DND-41 (cell line): Measurements from ENCODE around the gene SLC44A3.

Source experiments
- ATAC-seq: fragments of 200-7000 bp; cut with Tn5 transposase; 3 replicates; pipeline ENCODE4 v1.9.1; 2021; ENCODE audit warnings: low read depth; ENCODE audit not compliant: insufficient read depth
- DNase-seq: peaks from one replicate; pipeline ENCODE4 v3.0.0-alpha.2; 2020
- H2AFZ ChIP-seq: 2 replicates; pipeline ENCODE4 v1.6.0; 2012; ENCODE audit warnings: low read depth, low read length
- H3K27ac ChIP-seq: 2 replicates; pipeline ENCODE4 v1.5.1; 2012; ENCODE audit warnings: low read length, inconsistent platforms
- H3K27me3 ChIP-seq: fragments of 200-600 bp; sonication (generic); 2 replicates; pipeline ENCODE4 v1.6.0; 2012; ENCODE audit warnings: low read length, mild to moderate bottlenecking, inconsistent platforms; ENCODE audit not compliant: insufficient read depth, poor library complexity
- H3K36me3 ChIP-seq: 2 replicates; pipeline ENCODE4 v1.5.1; 2012; ENCODE audit warnings: low read length, inconsistent platforms; ENCODE audit not compliant: insufficient read depth
- H3K4me1 ChIP-seq: 2 replicates; pipeline ENCODE4 v1.5.1; 2012; ENCODE audit warnings: mild to moderate bottlenecking, low read length; ENCODE audit not compliant: insufficient read depth
- H3K4me2 ChIP-seq: 2 replicates; pipeline ENCODE4 v1.6.0; 2012; ENCODE audit warnings: mild to moderate bottlenecking, moderate library complexity, low read length, inconsistent platforms; ENCODE audit not compliant: insufficient read depth
- H3K4me3 ChIP-seq, 2 experiments: fragments of 200-600 bp in 1 of 2; shearing (Covaris generic) in 1 of 2; 2 replicates each; pipeline ENCODE4 v1.5.1; 2012 to 2016; ENCODE audit warnings: inconsistent platforms in 2 of 2, low read length in 2 of 2, mild to moderate bottlenecking in 2 of 2, low read depth in 1 of 2, moderate library complexity in 1 of 2
- H3K79me2 ChIP-seq: 2 replicates; pipeline ENCODE4 v1.6.0; 2012; ENCODE audit warnings: low read length, inconsistent platforms; ENCODE audit not compliant: insufficient read depth
- H3K9ac ChIP-seq: 2 replicates; pipeline ENCODE4 v1.6.0; 2012; ENCODE audit warnings: low read depth, mild to moderate bottlenecking, inconsistent platforms, low read length, moderate library complexity
- H3K9me3 ChIP-seq: 2 replicates; pipeline ENCODE4 v1.5.1; 2012; ENCODE audit warnings: low read length, moderate library complexity, mild to moderate bottlenecking, inconsistent platforms; ENCODE audit not compliant: insufficient read depth, severe bottlenecking
- H4K20me1 ChIP-seq: 2 replicates; pipeline ENCODE4 v1.6.0; 2012; ENCODE audit warnings: low read length; ENCODE audit not compliant: insufficient read depth
- EZH2 ChIP-seq: IDR thresholded peaks from 3 replicates; pipeline ENCODE4 v1.6.1; 2012; ENCODE audit warnings: borderline replicate concordance, low read depth, mild to moderate bottlenecking, moderate library complexity, low read length, inconsistent platforms; ENCODE audit not compliant: severe bottlenecking
- TF ChIP-seq, protein P1 (sequence below): IDR thresholded peaks from 2 replicates; pipeline ENCODE4 v1.5.1; 2012; ENCODE audit warnings: borderline replicate concordance, low read length, moderate library complexity, mild to moderate bottlenecking; ENCODE audit not compliant: poor library complexity, severe bottlenecking; ENCODE audit errors: extremely low read depth

The SLC44A3 gene

DNA sequence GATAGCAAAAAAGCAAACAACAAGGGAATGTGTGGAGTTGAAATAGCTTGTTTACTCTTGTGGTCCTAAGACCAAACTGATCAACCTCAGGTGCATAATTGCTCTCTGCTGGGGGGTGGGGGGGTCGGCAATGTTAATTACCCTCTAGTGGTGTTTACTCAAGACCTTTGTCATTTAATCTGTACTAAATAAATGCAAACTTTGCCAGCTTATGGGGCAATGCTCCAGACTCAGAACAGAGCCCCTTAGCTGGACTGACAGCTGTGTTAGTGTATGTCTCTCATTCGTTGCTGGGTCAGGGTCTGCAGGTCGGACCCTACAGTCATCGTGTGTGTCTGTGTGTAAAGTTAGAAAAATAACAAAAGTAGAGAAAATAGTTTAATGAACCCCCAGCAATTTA, 7.2 kb upstream of the SLC44A3 start:
- Histone ChIP-seq H2AFZ (no peak overlapping the region), H3K4me1 (peaks cover 7% of the 10 kb centered on the region), H3K4me3 (no peak overlapping the region), H3K79me2 (no peaks in the 10 kb centered on the region), H3K4me2 (no peak overlapping the region), H3K27me3 (no peaks in the 10 kb centered on the region), H4K20me1 (no peaks in the 10 kb centered on the region), H3K27ac (no peak overlapping the region), H3K9ac (no peak overlapping the region), H3K9me3 (peaks cover 6% of the 10 kb centered on the region), H3K36me3 (no peaks in the 10 kb centered on the region)
- ATAC-seq (no peak), DNase-seq (no peak)
- TF ChIP-seq, protein P1, sequence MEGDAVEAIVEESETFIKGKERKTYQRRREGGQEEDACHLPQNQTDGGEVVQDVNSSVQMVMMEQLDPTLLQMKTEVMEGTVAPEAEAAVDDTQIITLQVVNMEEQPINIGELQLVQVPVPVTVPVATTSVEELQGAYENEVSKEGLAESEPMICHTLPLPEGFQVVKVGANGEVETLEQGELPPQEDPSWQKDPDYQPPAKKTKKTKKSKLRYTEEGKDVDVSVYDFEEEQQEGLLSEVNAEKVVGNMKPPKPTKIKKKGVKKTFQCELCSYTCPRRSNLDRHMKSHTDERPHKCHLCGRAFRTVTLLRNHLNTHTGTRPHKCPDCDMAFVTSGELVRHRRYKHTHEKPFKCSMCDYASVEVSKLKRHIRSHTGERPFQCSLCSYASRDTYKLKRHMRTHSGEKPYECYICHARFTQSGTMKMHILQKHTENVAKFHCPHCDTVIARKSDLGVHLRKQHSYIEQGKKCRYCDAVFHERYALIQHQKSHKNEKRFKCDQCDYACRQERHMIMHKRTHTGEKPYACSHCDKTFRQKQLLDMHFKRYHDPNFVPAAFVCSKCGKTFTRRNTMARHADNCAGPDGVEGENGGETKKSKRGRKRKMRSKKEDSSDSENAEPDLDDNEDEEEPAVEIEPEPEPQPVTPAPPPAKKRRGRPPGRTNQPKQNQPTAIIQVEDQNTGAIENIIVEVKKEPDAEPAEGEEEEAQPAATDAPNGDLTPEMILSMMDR, result no peak
- no peak for TF ChIP-seq EZH2

DNA sequence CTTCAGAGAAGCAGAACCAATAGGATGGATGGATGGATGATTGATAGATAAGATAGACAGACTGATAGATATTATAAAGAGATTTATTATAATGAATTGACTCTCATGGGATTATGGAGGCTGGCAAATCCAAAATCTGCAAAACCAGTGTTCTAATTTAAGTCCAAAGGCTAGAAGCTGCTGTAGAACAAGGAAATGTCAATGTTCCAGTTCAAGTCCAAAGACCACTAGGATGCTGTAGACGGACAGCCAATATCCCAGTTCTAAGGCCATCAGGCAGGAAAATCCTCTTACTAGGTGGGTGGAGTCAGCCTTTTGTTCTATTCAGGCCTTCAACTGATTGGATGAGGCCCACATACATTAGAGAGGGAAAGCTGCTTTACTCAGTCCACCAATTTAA, 4.1 kb upstream of the SLC44A3 start:
- DNase-seq (no peak), ATAC-seq (no peak)
- no peaks in the 10 kb centered on the region for H3K79me2 ChIP-seq
- H3K9ac ChIP-seq, result no peak overlapping the region
- H2AFZ ChIP-seq, result no peak overlapping the region
- no peak overlapping the region for H3K4me3 ChIP-seq
- no peaks in the 10 kb centered on the region for H3K4me1 ChIP-seq
- peaks cover 6% of the 10 kb centered on the region for H3K9me3 ChIP-seq
- no peak overlapping the region for H3K4me2 ChIP-seq
- no peaks in the 10 kb centered on the region for H4K20me1 ChIP-seq
- no peak overlapping the region for H3K27ac ChIP-seq
- H3K36me3 ChIP-seq, result no peaks in the 10 kb centered on the region
- H3K27me3 ChIP-seq, result no peaks in the 10 kb centered on the region
- TF ChIP-seq, protein P1, result no peak
- TF ChIP-seq EZH2, result no peak

DNA sequence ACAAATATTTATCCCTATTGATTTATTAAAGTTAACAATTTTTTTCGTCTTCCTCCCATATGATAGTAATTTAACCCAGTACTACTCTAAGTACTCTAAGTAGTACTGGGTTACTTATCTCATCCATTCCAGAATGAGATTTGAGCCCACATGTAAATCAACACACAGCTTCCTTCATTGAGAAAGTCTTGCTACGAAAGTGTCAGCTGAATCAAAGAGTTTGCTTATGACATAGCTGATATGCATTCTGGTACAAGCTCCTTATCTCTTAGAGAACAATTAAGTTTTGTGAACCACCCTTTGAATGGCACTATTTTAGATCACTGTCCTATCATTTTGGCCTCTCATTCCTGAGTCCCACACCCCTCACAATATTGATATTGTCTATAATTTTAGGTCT, 2.4 kb upstream of the SLC44A3 start:
- Histone ChIP-seq H3K36me3 (no peaks in the 10 kb centered on the region), H3K4me3 (no peak overlapping the region), H4K20me1 (no peaks in the 10 kb centered on the region), H3K27ac (no peak overlapping the region), H3K79me2 (no peaks in the 10 kb centered on the region), H3K9ac (no peak overlapping the region), H3K4me2 (no peak overlapping the region), H3K9me3 (peaks cover under 1% of the 10 kb centered on the region), H3K4me1 (no peaks in the 10 kb centered on the region), H3K27me3 (peaks cover 2% of the 10 kb centered on the region), H2AFZ (no peak overlapping the region)
- TF ChIP-seq EZH2, result no peak
- TF ChIP-seq, protein P1, result no peak
- ATAC-seq, result no peak
- DNase-seq, result no peak

DNA sequence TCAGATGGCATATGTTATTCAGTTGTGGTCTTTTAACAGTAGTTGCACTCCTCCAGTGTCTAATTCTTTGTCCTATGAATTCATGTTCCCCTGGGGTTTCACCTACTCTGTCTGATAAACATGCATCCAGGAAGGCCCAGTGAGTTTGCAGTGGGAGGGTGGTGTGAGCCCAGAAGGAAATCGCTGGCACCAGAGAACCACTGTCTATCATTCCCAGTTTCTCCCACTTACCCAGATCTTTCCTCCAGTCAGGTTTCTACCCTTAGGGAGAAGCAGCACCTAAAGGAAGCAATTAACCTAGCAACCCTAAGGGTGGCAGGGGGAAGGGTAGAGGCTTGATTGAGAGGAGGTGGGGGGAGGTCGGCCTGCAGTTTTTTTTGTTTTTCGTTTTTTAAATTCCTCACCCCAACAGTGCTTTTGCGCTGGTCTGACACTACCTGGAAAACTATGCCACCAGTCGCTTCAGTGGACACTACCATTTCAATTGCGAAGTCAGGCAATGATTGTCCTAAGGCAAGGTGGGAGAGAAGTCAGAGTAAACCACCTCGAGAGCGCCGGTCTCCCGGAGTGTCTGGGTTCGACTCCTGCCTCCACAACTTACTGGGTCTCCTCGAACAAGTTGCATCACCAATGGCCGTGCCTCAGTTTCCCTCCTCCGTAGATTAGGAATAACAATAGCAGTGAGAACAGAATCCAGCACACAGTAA, 766 bp upstream of the SLC44A3 start:
- no peak overlapping the region for H2AFZ ChIP-seq
- no peak overlapping the region for H3K4me3 ChIP-seq
- H3K4me1 ChIP-seq, result no peaks in the 10 kb centered on the region
- H3K9me3 ChIP-seq, result no peaks in the 10 kb centered on the region
- ATAC-seq (no peak), DNase-seq (no peak)
- H3K79me2 ChIP-seq, result no peaks in the 10 kb centered on the region
- TF ChIP-seq, protein P1, result no peak
- no peak for TF ChIP-seq EZH2
- no peaks in the 10 kb centered on the region for H3K36me3 ChIP-seq
- H3K27me3 ChIP-seq, result peaks cover 7% of the 10 kb centered on the region
- H3K27ac ChIP-seq, result no peak overlapping the region
- H3K4me2 ChIP-seq, result no peak overlapping the region
- H3K9ac ChIP-seq, result no peak overlapping the region
- H4K20me1 ChIP-seq, result no peaks in the 10 kb centered on the region
